Gastrocnemius medialis (tissue), 4 donors: Measurements from ENCODE around the gene TXK.

Experiments
- CTCF ChIP-seq, 5 experiments: fragments of 450-650 bp in 3 of 5; fragments of 200-600 bp in 2 of 5; sonication (generic) in 2 of 5; IDR thresholded peaks in 4 of 5; conservative IDR thresholded peaks in 1 of 5; 1 replicate in 4 of 5; 2 replicates in 1 of 5; pipeline ENCODE4 v1.5.1; 2016 to 2019; ENCODE audit warnings: antibody characterized with exemption in 5 of 5, mild to moderate bottlenecking in 3 of 5, moderate library complexity in 3 of 5
- POLR2A ChIP-seq, 2 donors: fragments of 450-650 bp; IDR thresholded peaks; one replicate each; pipeline ENCODE4 v1.6.1; 2017; ENCODE audit warnings: antibody characterized with exemption in 2 of 2, mild to moderate bottlenecking in 2 of 2, moderate library complexity in 2 of 2

GRCh38 chr4:48068182-48068581, 65.9 kb downstream of the TXK start:
- TF ChIP-seq CTCF (IDR thresholded peaks at IDR 0.05 in 4 of 5, conservative IDR thresholded peaks at IDR 0.05 in 1 of 5): no peak
- TF ChIP-seq POLR2A (IDR thresholded peaks at IDR 0.05): no peak
